K562 (cell line): ENCODE results near the gene KRT80. TPM values are rescaled to one million over a fixed set of nuclear protein-coding genes. Genes with fewer than 3 reads are reported as not detected.

Experiments used
- ATAC-seq: fragments of 200-7000 bp; cut with Tn5 transposase; 3 replicates; pipeline ENCODE4 v1.9.1; 2020; ENCODE audit warnings: moderate library complexity
- BruUV-seq: library from RNA; stranded (reverse); fragments of 400-500 nt; replicated peaks from 2 replicates; lab custom pipeline; 2021; lab: Mats Ljungman, UMichigan
- CTCF ChIA-PET: fragments of 300-600 bp; formaldehyde crosslinking; extraction: SDS; loops from one replicate; lab custom pipeline; 2021; ENCODE audit warnings: low intra/inter-chr PET ratio; lab: Yijun Ruan, JAX
- POLR2A ChIA-PET: fragments of 300-600, 350-650 bp; sonication (Branson Sonifier 250); formaldehyde crosslinking; extraction: SDS; loops from one replicate; lab custom pipeline; 2021; ENCODE audit warnings: antibody characterized with exemption, inconsistent platforms; lab: Yijun Ruan, JAX
- DNase-seq, 4 experiments: peaks; one replicate each; pipeline versions ENCODE4 v3.0.0 to v3.0.0-alpha.2; 2011 to 2018; ENCODE audit warnings: low spot score in 3 of 4, mixed read lengths in 3 of 4; ENCODE audit errors: extremely low read depth in 1 of 4
- FAIRE-seq: peaks from 2 replicates; lab custom pipeline; 2011; peaks lifted over from hg19 to GRCh38; lab: Jason Lieb, UNC
- H2AFZ ChIP-seq: 2 replicates; pipeline ENCODE4 v1.6.0; 2011; ENCODE audit warnings: low read depth, low read length, control low read depth, inconsistent platforms
- H3K27ac ChIP-seq: fragments of 200-600 bp; 3 replicates; pipeline ENCODE4 v1.8.0; 2011; ENCODE audit warnings: low read depth, mild to moderate bottlenecking, control low read depth, inconsistent platforms, low read length, moderate library complexity, mixed read lengths; ENCODE audit errors: extremely low read depth
- H3K27me3 ChIP-seq, 2 experiments: fragments of 300-600 bp in 1 of 2; 2 replicates in 1 of 2; 3 replicates in 1 of 2; pipeline versions ENCODE4 v1.6.0 to v1.8.0; 2011; ENCODE audit warnings: inconsistent platforms in 2 of 2, low read length in 2 of 2, mild to moderate bottlenecking in 1 of 2, mixed read lengths in 1 of 2, moderate library complexity in 1 of 2; ENCODE audit not compliant: control insufficient read depth in 2 of 2, insufficient read depth in 2 of 2
- H3K36me3 ChIP-seq: fragments of 300-600 bp; 3 replicates; pipeline ENCODE4 v1.8.0; 2011; ENCODE audit warnings: mild to moderate bottlenecking, low read length, inconsistent platforms; ENCODE audit not compliant: control insufficient read depth, insufficient read depth
- H3K4me1 ChIP-seq, 2 experiments: fragments of 200-600 bp in 1 of 2; replicated peaks in 1 of 2; 2 replicates in 1 of 2; 3 replicates in 1 of 2; pipeline versions ENCODE4 v1.5.1 to v1.8.0; 2011; ENCODE audit warnings: inconsistent platforms in 2 of 2, low read length in 2 of 2, mild to moderate bottlenecking in 1 of 2, mixed read lengths in 1 of 2, moderate library complexity in 1 of 2; ENCODE audit not compliant: control insufficient read depth in 2 of 2, insufficient read depth in 2 of 2
- H3K4me2 ChIP-seq: 2 replicates; pipeline ENCODE4 v1.6.1; 2011; ENCODE audit warnings: low read length, control low read depth, inconsistent platforms, mixed read lengths; ENCODE audit not compliant: insufficient read depth
- H3K4me3 ChIP-seq: fragments of 200-600 bp; sonication (generic), shearing (Covaris generic); 2 replicates; pipeline ENCODE4 v1.5.1; 2016; ENCODE audit warnings: control low read depth, inconsistent platforms
- H3K79me2 ChIP-seq: fragments of 200-600 bp; 3 replicates; pipeline ENCODE4 v1.8.0; 2011; ENCODE audit warnings: low read length, inconsistent platforms; ENCODE audit not compliant: control insufficient read depth, insufficient read depth
- H3K9ac ChIP-seq, 2 experiments: 2 replicates each; pipeline versions ENCODE4 v1.6.0 to v1.6.1; 2011; ENCODE audit warnings: low read depth in 2 of 2, low read length in 2 of 2, control low read depth in 1 of 2, inconsistent platforms in 1 of 2, mild to moderate bottlenecking in 1 of 2, mixed read lengths in 1 of 2; ENCODE audit not compliant: insufficient read depth in 1 of 2
- H3K9me1 ChIP-seq: one replicate; pipeline ENCODE4 v1.6.0; 2011; ENCODE audit warnings: inconsistent platforms, mild to moderate bottlenecking, low read length, moderate library complexity; ENCODE audit not compliant: control insufficient read depth, insufficient read depth
- H3K9me3 ChIP-seq: replicated peaks from 2 replicates; pipeline ENCODE4 v1.5.1; 2011; ENCODE audit warnings: low read depth, low read length, inconsistent platforms; ENCODE audit not compliant: control insufficient read depth, insufficient read depth
- H4K20me1 ChIP-seq: replicated peaks from 2 replicates; pipeline ENCODE4 v1.6.1; 2011; ENCODE audit warnings: low read length, inconsistent platforms, mixed read lengths; ENCODE audit not compliant: control insufficient read depth, insufficient read depth
- ADNP ChIP-seq: fragments of 200-800 bp; sonication (Bioruptor generic); IDR thresholded peaks from 2 replicates; pipeline ENCODE4 v1.6.1; 2016; ENCODE audit warnings: missing genetic modification characterization, missing compliant biosample characterization
- NFATC3 ChIP-seq: fragments of 450-650 bp; IDR thresholded peaks from 2 replicates; pipeline ENCODE4 v1.6.1; 2017; ENCODE audit warnings: mild to moderate bottlenecking
- RBM25 ChIP-seq: fragments of 200-400 bp; formaldehyde crosslinking; IDR thresholded peaks from 2 replicates; pipeline ENCODE4 v1.6.1; 2018; ENCODE audit warnings: low read length, low read depth, moderate library complexity; ENCODE audit not compliant: severe bottlenecking
- SAFB2 ChIP-seq: fragments of 200-400 bp; formaldehyde crosslinking; IDR thresholded peaks from 2 replicates; pipeline ENCODE4 v1.6.1; 2018; ENCODE audit warnings: borderline replicate concordance, low read length, low read depth, moderate library complexity; ENCODE audit not compliant: severe bottlenecking
- ZNF311 ChIP-seq: fragments of 250-450 bp; sonication (Bioruptor Pico); IDR thresholded peaks from 2 replicates; pipeline ENCODE4 v1.4.0; 2020; ENCODE audit warnings: mild to moderate bottlenecking, moderate library complexity
- WGBS: fragments of 100-300 bp; shearing (Covaris generic); methylation state at CpG from one replicate; pipeline ENCODE4 v1.1.6; 2016; ENCODE audit warnings: low coverage, mixed read lengths; ENCODE audit not compliant: insufficient coverage; ENCODE audit errors: missing lambda C conversion rate; 5-methylcytosine and 5-hydroxymethylcytosine counted together
- in situ Hi-C: fragments of 300-500 bp; cut with MboI; formaldehyde crosslinking; loops from 4 replicates; pipeline ENCODE4 v1.15.0; 2018; ENCODE audit warnings: inconsistent platforms, mixed read lengths
- intact Hi-C: fragments of 100-400 bp; cut with micrococcal nuclease; formaldehyde crosslinking; loops from 2 replicates; pipeline ENCODE4 v1.14.2; 2022
- polyA plus RNA-seq, 8 experiments: library from polyadenylated mRNA; depleted of rRNA in 4 of 8; stranded (reverse) in 5 of 8; unstranded in 3 of 8; fragments of >200 nt; fragmentation: Nextera tagmentation in 2 of 8; fragmentation: Illumina TruSeq in 1 of 8; extraction: Ambion mirVana in 2 of 8; extraction: Trizol in 1 of 8; gene quantifications; 2 replicates each; pipeline versions ENCODE4 v1.2.1 to v1.2.3, GENCODE V29; 2011 to 2014; ENCODE audit warnings: inconsistent platforms in 1 of 8, missing spikeins in 1 of 8
- total RNA-seq, 7 experiments: library from RNA; depleted of rRNA in 6 of 7; stranded (reverse); fragments of >200 nt in 6 of 7; fragmentation: Illumina TruSeq in 2 of 7; extraction: Trizol in 2 of 7; gene quantifications; 2 replicates each; pipeline versions ENCODE4 v1.2.1 to v1.2.3, GENCODE V29; 2011 to 2021; ENCODE audit warnings: low replicate concordance in 1 of 7
- TF ChIP-seq, protein P1 (sequence below): sonication (generic); formaldehyde crosslinking; IDR thresholded peaks from 2 replicates; pipeline ENCODE4 v1.8.1; 2022; ENCODE audit warnings: missing genetic modification reagents

The KRT80 gene
- total and polyA plus RNA-seq, 9 of the 15 experiments (the other 6 are each of a cell fraction or from before 2014, with no cell fraction given): not detected

- in situ Hi-C loops: no loop called here
- no peak overlapping the region for H3K27ac ChIP-seq
- no peak for TF ChIP-seq ZNF311 (CRISPR knock-in tag)
- no peak for TF ChIP-seq NFATC3
- TF ChIP-seq ADNP (tag): no peak
- TF ChIP-seq RBM25: no peak
- no peak for TF ChIP-seq SAFB2
- TF ChIP-seq, protein P1, sequence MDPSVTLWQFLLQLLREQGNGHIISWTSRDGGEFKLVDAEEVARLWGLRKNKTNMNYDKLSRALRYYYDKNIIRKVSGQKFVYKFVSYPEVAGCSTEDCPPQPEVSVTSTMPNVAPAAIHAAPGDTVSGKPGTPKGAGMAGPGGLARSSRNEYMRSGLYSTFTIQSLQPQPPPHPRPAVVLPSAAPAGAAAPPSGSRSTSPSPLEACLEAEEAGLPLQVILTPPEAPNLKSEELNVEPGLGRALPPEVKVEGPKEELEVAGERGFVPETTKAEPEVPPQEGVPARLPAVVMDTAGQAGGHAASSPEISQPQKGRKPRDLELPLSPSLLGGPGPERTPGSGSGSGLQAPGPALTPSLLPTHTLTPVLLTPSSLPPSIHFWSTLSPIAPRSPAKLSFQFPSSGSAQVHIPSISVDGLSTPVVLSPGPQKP (CRISPR knock-in tag): no peak
- H3K9ac ChIP-seq: peak overlapping the region in 1 of 2 experiments; percentile 26; a peak in 2 of 4 replicates
- no peaks in the 10 kb centered on the region for H3K9me3 ChIP-seq
- intact Hi-C loops: no loop called here
- peaks cover 30% of the 10 kb centered on the region for H4K20me1 ChIP-seq
- no peak overlapping the region for H2AFZ ChIP-seq
- no peaks in the 10 kb centered on the region for H3K36me3 ChIP-seq
- WGBS: 0% methylated on average over 2 of the region's 2 CpGs
- ChIA-PET POLR2A (interaction anchor here (1.1 kb wide), 1 partner anchor 9 kb away, joined by 3 read pairs; no protein-coding TSS in a partner anchor), CTCF (no interaction called here)
- no peak for DNase-seq
- BruUV-seq: no TSS peak
- no peak overlapping the region for H3K4me3 ChIP-seq
- FAIRE-seq: no peak
- no peaks in the 10 kb centered on the region for H3K9me1 ChIP-seq
- no peaks in the 10 kb centered on the region for H3K79me2 ChIP-seq
- H3K4me2 ChIP-seq: no peak overlapping the region
- no peaks in the 10 kb centered on the region for H3K4me1 ChIP-seq
- ATAC-seq: no peak
- peaks cover 21 to 71% of the 10 kb centered on the region in 2 experiments; a peak in 3 of 5 replicates for H3K27me3 ChIP-seq
Measured at GRCh38 chr12:52178984-52179383, 12.8 kb downstream of the KRT80 start.
